NT2/D1 (cell line): ENCODE data around the gene SPEN.

ENCODE experiments used
- SUZ12 ChIP-seq: IDR thresholded peaks from 2 replicates; pipeline ENCODE4 v1.6.1; 2011; ENCODE audit not compliant: insufficient read length, insufficient read depth; ENCODE audit errors: extremely low read depth
- ZNF274 ChIP-seq: IDR thresholded peaks from 2 replicates; pipeline ENCODE4 v1.6.1; 2011; ENCODE audit warnings: mild to moderate bottlenecking, low read depth, low read length

GRCh38 chr1:15911927-15912326, 64.4 kb downstream of the SPEN start:
- TF ChIP-seq ZNF274, result no peak
- TF ChIP-seq SUZ12, result no peak
